Right lobe of liver (tissue), 4 donors: ENCODE measurements around the gene VSTM4.

ENCODE experiments used
- POLR2A ChIP-seq: fragments of 450-650 bp; IDR thresholded peaks from one replicate; pipeline ENCODE4 v1.6.1; 2017; ENCODE audit warnings: antibody characterized with exemption, mild to moderate bottlenecking
- TF ChIP-seq, protein P1 (sequence below), 4 donors: fragments of 200-600 bp in 3 of 4; fragments of 450-650 bp in 1 of 4; IDR thresholded peaks; one replicate each; pipeline versions ENCODE4 v1.5.1 to v1.8.0; 2016 to 2022; ENCODE audit warnings: antibody characterized with exemption in 4 of 4, mild to moderate bottlenecking in 2 of 4
- donor health status: DM: no; HTN: no; CAD: no.
- donor health status: DM: no; HTN: no; CAD: no.
- donor health status: DM: no; HTN: yes; CAD: no.

DNA sequence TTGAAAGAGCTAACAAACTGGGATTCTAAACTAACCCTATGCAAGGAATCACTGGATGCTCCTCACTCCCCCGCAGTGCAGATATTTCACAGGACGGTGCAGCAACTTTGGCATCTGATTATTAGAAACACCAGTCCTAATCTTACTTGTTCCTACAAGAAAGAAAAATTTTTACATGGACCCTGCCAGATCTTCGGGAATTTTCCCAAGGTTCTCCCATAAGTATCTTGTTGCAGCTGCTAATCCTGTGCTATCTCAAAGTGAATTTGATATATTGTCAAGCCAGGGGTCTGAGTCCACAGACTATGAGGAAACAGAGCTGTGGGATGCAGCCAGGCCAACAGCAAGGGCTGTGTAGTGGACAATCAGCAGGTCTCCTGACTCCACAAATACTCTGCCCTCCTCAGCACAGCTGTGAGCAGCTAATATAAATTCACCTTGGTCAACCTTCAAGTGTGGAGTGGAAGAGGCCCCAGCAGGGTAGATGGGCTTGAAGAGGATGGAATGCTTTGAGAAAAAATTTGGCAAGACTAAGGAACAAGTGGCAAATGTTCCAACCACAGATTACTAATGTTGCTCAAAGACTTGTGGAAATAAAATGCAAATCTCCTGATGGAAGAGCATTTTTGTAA lies 25.6 kb downstream of the VSTM4 start:
- TF ChIP-seq, protein P1, sequence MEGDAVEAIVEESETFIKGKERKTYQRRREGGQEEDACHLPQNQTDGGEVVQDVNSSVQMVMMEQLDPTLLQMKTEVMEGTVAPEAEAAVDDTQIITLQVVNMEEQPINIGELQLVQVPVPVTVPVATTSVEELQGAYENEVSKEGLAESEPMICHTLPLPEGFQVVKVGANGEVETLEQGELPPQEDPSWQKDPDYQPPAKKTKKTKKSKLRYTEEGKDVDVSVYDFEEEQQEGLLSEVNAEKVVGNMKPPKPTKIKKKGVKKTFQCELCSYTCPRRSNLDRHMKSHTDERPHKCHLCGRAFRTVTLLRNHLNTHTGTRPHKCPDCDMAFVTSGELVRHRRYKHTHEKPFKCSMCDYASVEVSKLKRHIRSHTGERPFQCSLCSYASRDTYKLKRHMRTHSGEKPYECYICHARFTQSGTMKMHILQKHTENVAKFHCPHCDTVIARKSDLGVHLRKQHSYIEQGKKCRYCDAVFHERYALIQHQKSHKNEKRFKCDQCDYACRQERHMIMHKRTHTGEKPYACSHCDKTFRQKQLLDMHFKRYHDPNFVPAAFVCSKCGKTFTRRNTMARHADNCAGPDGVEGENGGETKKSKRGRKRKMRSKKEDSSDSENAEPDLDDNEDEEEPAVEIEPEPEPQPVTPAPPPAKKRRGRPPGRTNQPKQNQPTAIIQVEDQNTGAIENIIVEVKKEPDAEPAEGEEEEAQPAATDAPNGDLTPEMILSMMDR (IDR thresholded peaks at IDR 0.05): no peak
- no peak for TF ChIP-seq POLR2A
